Psoas muscle (tissue), 8 donors: Measurements from ENCODE around the gene SYT1. TPM values are rescaled to one million over a fixed set of nuclear protein-coding genes. Genes with fewer than 3 reads are reported as not detected.

Experiments used
- ATAC-seq, 4 donors: fragments of 200-7000 bp; cut with Tn5 transposase; one replicate each; pipeline ENCODE4 v1.9.1; 2020; ENCODE audit warnings: moderate library complexity in 3 of 4, mild to moderate bottlenecking in 2 of 4
- DNase-seq, 2 donors: peaks; one replicate each; pipeline ENCODE4 v3.0.0-alpha.2; 2020
- H3K27ac ChIP-seq: fragments of 200-600 bp; one replicate; pipeline ENCODE4 v1.8.0; 2022
- H3K27me3 ChIP-seq, 3 donors: fragments of 200-600 bp in 1 of 3; one replicate each; pipeline versions ENCODE4 v1.6.1 to v1.8.0; 2013 to 2022; ENCODE audit warnings: low read length in 2 of 3, mild to moderate bottlenecking in 2 of 3, moderate library complexity in 1 of 3; ENCODE audit not compliant: insufficient read depth in 3 of 3
- H3K36me3 ChIP-seq, 2 donors: fragments of 200-600 bp in 1 of 2; one replicate each; pipeline versions ENCODE4 v1.6.1 to v1.8.0; 2013 to 2022; ENCODE audit warnings: low read depth in 1 of 2, mild to moderate bottlenecking in 1 of 2, moderate library complexity in 1 of 2; ENCODE audit not compliant: insufficient read depth in 1 of 2
- H3K4me1 ChIP-seq: fragments of 200-600 bp; one replicate; pipeline ENCODE4 v1.8.0; 2022
- H3K4me3 ChIP-seq: fragments of 200-600 bp; one replicate; pipeline ENCODE4 v1.8.0; 2022; ENCODE audit warnings: mild to moderate bottlenecking
- H3K9me3 ChIP-seq: fragments of 200-600 bp; one replicate; pipeline ENCODE4 v1.8.0; 2022
- CTCF ChIP-seq: fragments of 200-600 bp; IDR thresholded peaks from one replicate; pipeline ENCODE4 v1.8.0; 2022; ENCODE audit warnings: antibody characterized with exemption
- WGBS, 3 donors: extraction: QIAGEN DNeasy Blood & Tissue Kit; methylation state at CpG; one replicate each; pipeline versions ENCODE4 v1.1.6 to v1.1.7; 2013; 5-methylcytosine and 5-hydroxymethylcytosine counted together
- intact Hi-C, 2 donors: fragments of 100-400 bp; cut with DNase I; formaldehyde crosslinking; loops; one replicate each; pipeline versions ENCODE4 v1.11.0 to v1.14.2; 2022
- polyA plus RNA-seq, 3 donors: library from polyadenylated mRNA; stranded (reverse); fragments of 200-250 nt; gene quantifications; one replicate each; pipeline ENCODE4 v1.2.3, GENCODE V29; 2013
- total RNA-seq, 4 donors: library from RNA; stranded (reverse); fragmentation: NEBNext Ultra II Directional in 2 of 4; extraction: Animal tissue kit (Norgen Biotek cat#: 25700) in 2 of 4; gene quantifications; one replicate each; pipeline versions ENCODE4 v1.2.1 to v1.2.4, GENCODE V29; 2021 to 2023
- donor health status: healthy with polysubstance abuse.
- donor health status: DM: no; HTN: no; CAD: no; lungs with moderate emphysema.
- donor health status: Bipolar disorder and iron deficiency.
- donor health status: healthy.
- donor health status: DM: yes; HTN: yes; CAD: no.
- donor health status: DM: no; HTN: no; CAD: no.
- donor health status: DM: no; HTN: no; CAD: no.
- donor health status: DM: yes; HTN: yes; CAD: no.

Gene SYT1
- total and polyA plus RNA-seq, 7 donors = 0.05 to 0.34 (median 0.14) TPM; not detected in 2

- WGBS, 3 donors = 65 to 78% (median 70%) methylated on average over 10 of the region's 10 CpGs
- Histone ChIP-seq H3K27me3 (no peaks in the 10 kb centered on the region), H3K9me3 (no peaks in the 10 kb centered on the region), H3K4me3 (no peak overlapping the region), H3K36me3 (no peaks in the 10 kb centered on the region), H3K4me1 (no peaks in the 10 kb centered on the region), H3K27ac (no peak overlapping the region)
- intact Hi-C loops = no loop called here
- DNase-seq = no peak
- ATAC-seq = no peak
- no peak for TF ChIP-seq CTCF
These were observed 452.7 kb downstream of the SYT1 start for GRCh38 chr12:79317179-79317847.

GRCh38 chr12:79322905-79323304, 458.3 kb downstream of the SYT1 start:
- 92 to 100% (median 96%) methylated on average over 1 of the region's 1 CpG for WGBS, 3 donors
- no peak for TF ChIP-seq CTCF
- no peaks in the 10 kb centered on the region for H3K36me3 ChIP-seq
- no peaks in the 10 kb centered on the region for H3K9me3 ChIP-seq
- no peak overlapping the region for H3K4me3 ChIP-seq
- no peak overlapping the region for H3K27ac ChIP-seq
- intact Hi-C loops = no loop called here
- ATAC-seq = no peak
- DNase-seq = no peak
- H3K4me1 ChIP-seq = no peaks in the 10 kb centered on the region
- H3K27me3 ChIP-seq = no peaks in the 10 kb centered on the region

- Histone ChIP-seq H3K27ac (no peak overlapping the region), H3K27me3 (no peaks in the 10 kb centered on the region), H3K4me3 (no peak overlapping the region), H3K4me1 (no peaks in the 10 kb centered on the region), H3K36me3 (no peaks in the 10 kb centered on the region), H3K9me3 (no peaks in the 10 kb centered on the region)
- DNase-seq (no peak), ATAC-seq (no peak)
- intact Hi-C loops = no loop called here
- TF ChIP-seq CTCF = no peak
- WGBS, 3 donors = 38 to 44% (median 43%) methylated on average over 3 of the region's 3 CpGs
These were observed 460.0 kb downstream of the SYT1 start for GRCh38 chr12:79324571-79324970.

GRCh38 chr12:79326222-79326621, 461.6 kb downstream of the SYT1 start:
- Histone ChIP-seq H3K27me3 (no peaks in the 10 kb centered on the region), H3K9me3 (no peaks in the 10 kb centered on the region), H3K36me3 (no peaks in the 10 kb centered on the region), H3K27ac (no peak overlapping the region), H3K4me1 (no peaks in the 10 kb centered on the region), H3K4me3 (no peak overlapping the region)
- no peak for DNase-seq
- WGBS, 3 donors = 28 to 44% (median 35%) methylated on average over 2 of the region's 2 CpGs
- no peak for TF ChIP-seq CTCF
- intact Hi-C loops = no loop called here
- no peak for ATAC-seq

- Histone ChIP-seq H3K4me3 (no peak overlapping the region), H3K9me3 (no peaks in the 10 kb centered on the region), H3K27me3 (no peaks in the 10 kb centered on the region), H3K36me3 (no peaks in the 10 kb centered on the region), H3K27ac (no peak overlapping the region), H3K4me1 (no peaks in the 10 kb centered on the region)
- no peak for TF ChIP-seq CTCF
- WGBS, 3 donors = 80 to 83% (median 81%) methylated on average over 2 of the region's 2 CpGs
- intact Hi-C loops = no loop called here
- ATAC-seq = no peak
- no peak for DNase-seq
These were observed 462.1 kb downstream of the SYT1 start for GRCh38 chr12:79326663-79327062.
